ENCODE results near the gene ARMC2.

Gene ARMC2

GRCh38 chr6:109015176-109015575 is 167.0 kb downstream of the ARMC2 start:
- H3K27ac ChIP-seq (ENCODE audit: low read depth, low read length): no peak overlapping the region
- TF ChIP-seq CTCF (IDR thresholded peaks at IDR 0.05; ENCODE audit: insufficient read depth, low read length, poor library complexity, severe bottlenecking) (no peak), EZH2phosphoT487 (conservative IDR thresholded peaks at IDR 0.05; ENCODE audit: low read length) (no peak)
- H3K4me2 ChIP-seq (ENCODE audit: low read depth, low read length, poor library complexity, severe bottlenecking): no peak overlapping the region
- no peaks in the 10 kb centered on the region for H3K27me3 ChIP-seq (ENCODE audit: low read length)
- no peaks in the 10 kb centered on the region for H3K79me2 ChIP-seq (ENCODE audit: insufficient read depth, low read length)
- no peak overlapping the region for H2AFZ ChIP-seq (ENCODE audit: low read depth, low read length, severe bottlenecking)
- no peaks in the 10 kb centered on the region for H4K20me1 ChIP-seq (ENCODE audit: low read depth, low read length)
- no peaks in the 10 kb centered on the region; the same call in 1 of the 2 replicates for H3F3A ChIP-seq (ENCODE audit: insufficient read depth)
- H3K4me3 ChIP-seq (ENCODE audit: insufficient read depth, low read length, poor library complexity, severe bottlenecking): no peak overlapping the region
- H3K9ac ChIP-seq (ENCODE audit: low read length): no peak overlapping the region
- H3K9me2 ChIP-seq (replicated peaks; ENCODE audit: insufficient read depth, low read length): no peaks in the 10 kb centered on the region
- no peaks in the 10 kb centered on the region for H3K36me3 ChIP-seq (ENCODE audit: low read length)
- H3K9me3 ChIP-seq (ENCODE audit: insufficient read depth, low read length): no peaks in the 10 kb centered on the region

- Histone ChIP-seq H3K27me3 (ENCODE audit: low read length) (no peaks in the 10 kb centered on the region), H4K20me1 (ENCODE audit: low read depth, low read length) (no peaks in the 10 kb centered on the region), H3K9me2 (replicated peaks; ENCODE audit: insufficient read depth, low read length) (no peaks in the 10 kb centered on the region), H3K9ac (ENCODE audit: low read length) (no peak overlapping the region), H3K4me3 (ENCODE audit: insufficient read depth, low read length, poor library complexity, severe bottlenecking) (no peak overlapping the region), H3K27ac (ENCODE audit: low read depth, low read length) (no peak overlapping the region), H3K9me3 (ENCODE audit: insufficient read depth, low read length) (no peaks in the 10 kb centered on the region), H3K36me3 (ENCODE audit: low read length) (no peaks in the 10 kb centered on the region), H3K79me2 (ENCODE audit: insufficient read depth, low read length) (no peaks in the 10 kb centered on the region), H2AFZ (ENCODE audit: low read depth, low read length, severe bottlenecking) (no peak overlapping the region), H3F3A (ENCODE audit: insufficient read depth) (no peaks in the 10 kb centered on the region), H3K4me2 (ENCODE audit: low read depth, low read length, poor library complexity, severe bottlenecking) (no peak overlapping the region)
- no peak for TF ChIP-seq CTCF (IDR thresholded peaks at IDR 0.05; ENCODE audit: insufficient read depth, low read length, poor library complexity, severe bottlenecking)
- TF ChIP-seq EZH2phosphoT487 (conservative IDR thresholded peaks at IDR 0.05; ENCODE audit: low read length): no peak
Measured at GRCh38 chr6:109019911-109020310, 171.7 kb downstream of the ARMC2 start.

GRCh38 chr6:109021870-109022269 is 173.6 kb downstream of the ARMC2 start:
- Histone ChIP-seq H3K36me3 (ENCODE audit: low read length) (no peaks in the 10 kb centered on the region), H3K4me2 (ENCODE audit: low read depth, low read length, poor library complexity, severe bottlenecking) (no peak overlapping the region), H2AFZ (ENCODE audit: low read depth, low read length, severe bottlenecking) (no peak overlapping the region), H4K20me1 (ENCODE audit: low read depth, low read length) (no peaks in the 10 kb centered on the region), H3K27ac (ENCODE audit: low read depth, low read length) (no peak overlapping the region), H3F3A (ENCODE audit: insufficient read depth) (no peaks in the 10 kb centered on the region), H3K9me2 (replicated peaks; ENCODE audit: insufficient read depth, low read length) (no peaks in the 10 kb centered on the region), H3K27me3 (ENCODE audit: low read length) (no peaks in the 10 kb centered on the region), H3K79me2 (ENCODE audit: insufficient read depth, low read length) (no peaks in the 10 kb centered on the region), H3K9ac (ENCODE audit: low read length) (no peak overlapping the region), H3K9me3 (ENCODE audit: insufficient read depth, low read length) (no peaks in the 10 kb centered on the region), H3K4me3 (ENCODE audit: insufficient read depth, low read length, poor library complexity, severe bottlenecking) (no peak overlapping the region)
- TF ChIP-seq EZH2phosphoT487 (conservative IDR thresholded peaks at IDR 0.05; ENCODE audit: low read length): no peak
- TF ChIP-seq CTCF (IDR thresholded peaks at IDR 0.05; ENCODE audit: insufficient read depth, low read length, poor library complexity, severe bottlenecking): no peak
